Measurements from ENCODE around the gene KRT6A.
"Not testable (repeated sequence)": the region's sequence is repeated elsewhere in the genome, so short reads cannot be mapped to it uniquely, and the experiment has no call there.

KRT6A gene

DNA sequence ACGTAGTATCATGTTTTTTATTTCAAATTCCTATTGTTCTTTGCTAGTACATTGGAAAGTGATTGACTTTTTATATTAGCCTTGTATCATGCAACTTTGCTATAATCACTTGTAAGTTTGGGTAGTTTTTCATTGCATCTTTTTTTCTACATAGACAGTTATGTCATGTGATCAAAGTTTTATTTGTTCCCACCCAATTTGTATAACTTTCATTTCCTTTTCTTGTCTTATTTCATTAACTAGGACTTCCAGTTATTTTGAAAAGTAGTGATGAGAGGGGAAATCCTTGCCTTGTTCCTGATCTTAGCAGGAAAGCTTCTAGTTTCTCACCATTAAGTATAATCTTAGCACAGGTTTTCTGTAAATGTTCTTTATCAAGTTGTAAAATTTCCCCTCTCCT is 9.8 kb upstream of the KRT6A start:
- no peak for DNase-seq (ENCODE audit: low read depth in 1 of 2, low spot score in 1 of 2)

- DNase-seq (ENCODE audit: low read depth in 1 of 2, low spot score in 1 of 2), result no peak
These were observed 8.4 kb upstream of the KRT6A start for GRCh38 chr12:52501490-52501889.

DNA sequence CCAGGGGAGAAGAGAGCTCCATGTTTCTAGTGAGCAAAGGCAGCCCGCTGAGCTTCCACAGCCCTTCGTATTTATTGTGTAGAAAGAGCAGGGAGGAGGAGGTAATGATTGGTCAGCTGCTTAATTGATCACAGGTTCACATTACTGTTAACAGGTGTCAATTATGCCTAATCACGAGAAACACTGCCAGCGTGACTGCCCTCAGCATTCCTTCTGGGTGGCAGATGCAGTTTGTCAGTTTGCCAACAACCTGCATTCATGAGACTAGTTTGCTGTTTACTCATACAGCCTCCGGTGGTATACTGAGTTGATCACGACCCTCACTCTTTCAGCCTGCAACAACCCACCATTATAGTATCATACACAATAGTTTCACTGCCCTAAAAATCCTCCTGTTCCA is 7.5 kb upstream of the KRT6A start:
- not testable (repeated sequence) for DNase-seq (ENCODE audit: low read depth in 1 of 2, low spot score in 1 of 2)

DNA sequence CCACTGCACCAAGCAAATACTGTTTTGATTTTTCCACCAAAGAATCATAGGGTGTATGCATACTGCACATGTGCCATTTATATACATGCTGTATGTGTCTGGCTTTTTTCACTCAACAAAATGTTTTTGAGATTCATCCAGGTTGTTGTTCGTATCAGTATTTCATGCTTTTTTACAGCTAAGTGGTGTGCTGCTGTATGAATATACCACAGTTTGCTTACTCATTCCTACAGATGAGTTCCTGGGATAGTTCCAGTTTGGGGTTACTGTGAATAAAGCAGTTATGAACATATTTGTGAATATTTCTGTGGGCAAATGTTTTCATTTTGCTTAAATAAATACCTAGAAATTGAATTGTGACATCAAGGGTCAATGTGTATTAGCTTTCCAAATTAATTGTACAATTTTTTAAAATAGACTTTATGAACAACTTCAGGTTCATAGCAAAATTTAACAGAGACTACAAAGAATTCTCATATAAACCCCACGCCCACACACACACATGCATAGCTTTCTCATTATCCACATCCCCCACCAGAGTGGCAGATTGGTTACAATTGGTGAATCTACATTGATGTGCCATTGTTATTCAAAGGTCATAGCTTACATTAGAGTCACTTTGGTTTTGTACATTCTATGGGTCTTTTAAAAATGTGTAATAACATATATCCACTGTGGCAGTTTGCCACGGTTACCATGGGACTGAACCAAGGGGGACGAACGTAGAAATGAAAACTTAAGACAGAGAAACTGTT is 6.9 kb upstream of the KRT6A start:
- DNase-seq (ENCODE audit: low read depth in 1 of 2, low spot score in 1 of 2), result no peak

GRCh38 chr12:52498946-52499345 is 5.9 kb upstream of the KRT6A start:
- no peak for DNase-seq (ENCODE audit: low read depth in 1 of 2, low spot score in 1 of 2)

GRCh38 chr12:52497975-52498374 is 4.9 kb upstream of the KRT6A start:
- no peak for DNase-seq (ENCODE audit: low read depth in 1 of 2, low spot score in 1 of 2)

- no peak for DNase-seq (ENCODE audit: low read depth in 1 of 2, low spot score in 1 of 2)
These were observed 3.6 kb upstream of the KRT6A start for GRCh38 chr12:52496590-52497071.

DNA sequence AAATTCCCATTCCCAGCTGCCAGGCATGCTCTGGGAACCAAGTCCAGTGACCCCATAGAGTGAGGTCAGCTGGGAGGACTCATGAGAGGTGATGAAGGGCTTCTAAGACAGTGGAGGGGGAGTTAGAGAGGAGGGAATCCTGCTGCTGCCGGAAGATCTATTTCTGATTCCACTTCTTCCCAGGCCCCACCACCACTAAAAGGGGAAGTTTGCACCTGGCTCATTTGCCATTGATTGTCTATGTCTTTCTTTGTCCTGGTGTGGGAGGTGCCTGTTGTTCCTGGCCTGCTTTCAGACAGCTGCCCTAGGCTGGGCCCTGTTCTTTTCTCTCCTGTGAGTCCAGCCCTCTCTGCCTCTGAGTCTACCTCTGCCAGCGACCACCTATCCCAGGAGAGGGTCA is 3.0 kb upstream of the KRT6A start:
- DNase-seq (ENCODE audit: low read depth in 1 of 2, low spot score in 1 of 2), result no peak

DNA sequence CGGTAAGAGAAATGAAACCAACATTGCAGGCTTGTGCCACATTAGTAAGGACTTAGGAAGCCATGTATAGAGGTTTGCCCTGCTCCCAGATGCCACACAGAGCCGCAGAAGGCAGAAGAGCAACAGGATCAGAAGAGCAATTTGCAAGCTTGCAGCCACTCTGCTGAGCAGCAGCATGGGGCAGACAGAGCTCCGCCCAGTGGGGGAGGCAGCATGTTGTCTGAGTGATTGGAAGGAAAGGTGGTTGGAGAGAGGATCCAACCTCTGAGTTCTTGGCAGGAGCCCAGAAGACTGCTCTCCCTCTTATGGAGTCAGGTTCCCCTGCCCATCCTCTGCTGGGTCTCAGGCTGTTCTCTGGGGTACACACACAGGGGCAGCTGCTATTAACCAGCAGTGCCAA is 2.3 kb upstream of the KRT6A start:
- DNase-seq (ENCODE audit: low read depth in 1 of 2, low spot score in 1 of 2), result no peak

DNA sequence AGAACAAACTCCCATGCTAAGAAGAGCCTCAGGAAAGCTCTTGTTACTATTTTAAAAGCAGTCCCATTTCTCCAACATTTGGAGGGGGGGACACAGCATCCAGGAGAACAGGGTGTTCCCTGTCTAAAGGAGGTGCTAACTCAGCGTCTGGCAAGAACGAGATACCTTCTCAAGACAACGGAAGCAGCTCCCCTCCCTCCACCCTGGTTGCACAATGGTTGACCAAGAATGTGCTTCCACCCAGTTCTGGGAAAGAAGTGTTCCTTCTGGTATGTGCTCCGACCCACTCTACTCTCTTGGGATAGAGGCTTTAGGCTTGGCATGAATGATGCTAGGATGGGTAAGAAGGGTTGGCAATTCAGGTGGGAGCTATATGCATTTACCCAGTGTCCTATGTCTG is 1.5 kb upstream of the KRT6A start:
- no peak for DNase-seq (ENCODE audit: low read depth in 1 of 2, low spot score in 1 of 2)

- DNase-seq (ENCODE audit: low read depth in 1 of 2, low spot score in 1 of 2), result no peak
These were observed 1.0 kb upstream of the KRT6A start for GRCh38 chr12:52494100-52494499.

- not testable (repeated sequence) for DNase-seq (ENCODE audit: low read depth in 1 of 2, low spot score in 1 of 2)
These were observed 652 bp downstream of the KRT6A start for GRCh38 chr12:52492405-52492804.

GRCh38 chr12:52491495-52491894 is 1.6 kb downstream of the KRT6A start:
- DNase-seq (ENCODE audit: low read depth in 1 of 2, low spot score in 1 of 2), result not testable (repeated sequence)

DNA sequence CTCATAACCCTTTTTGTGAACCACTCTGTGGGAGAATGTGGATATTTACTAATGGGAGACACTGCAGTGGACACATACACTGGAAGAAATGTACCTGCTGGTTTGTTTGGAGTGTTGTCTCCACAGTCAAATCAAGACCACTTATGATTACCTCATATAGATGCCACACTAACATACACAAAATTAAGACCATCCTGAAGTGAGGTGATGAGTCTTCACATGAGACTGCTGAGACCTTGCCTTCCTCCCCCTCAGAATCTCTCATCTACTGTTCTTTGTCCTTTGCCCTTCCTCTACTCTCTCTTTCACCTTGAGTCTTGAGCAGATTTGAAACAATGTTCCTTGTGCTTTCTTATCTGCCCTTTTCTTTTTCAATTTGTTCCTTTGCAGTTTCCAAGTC is 4.3 kb downstream of the KRT6A start:
- no peak for DNase-seq (ENCODE audit: low read depth in 1 of 2, low spot score in 1 of 2)

DNA sequence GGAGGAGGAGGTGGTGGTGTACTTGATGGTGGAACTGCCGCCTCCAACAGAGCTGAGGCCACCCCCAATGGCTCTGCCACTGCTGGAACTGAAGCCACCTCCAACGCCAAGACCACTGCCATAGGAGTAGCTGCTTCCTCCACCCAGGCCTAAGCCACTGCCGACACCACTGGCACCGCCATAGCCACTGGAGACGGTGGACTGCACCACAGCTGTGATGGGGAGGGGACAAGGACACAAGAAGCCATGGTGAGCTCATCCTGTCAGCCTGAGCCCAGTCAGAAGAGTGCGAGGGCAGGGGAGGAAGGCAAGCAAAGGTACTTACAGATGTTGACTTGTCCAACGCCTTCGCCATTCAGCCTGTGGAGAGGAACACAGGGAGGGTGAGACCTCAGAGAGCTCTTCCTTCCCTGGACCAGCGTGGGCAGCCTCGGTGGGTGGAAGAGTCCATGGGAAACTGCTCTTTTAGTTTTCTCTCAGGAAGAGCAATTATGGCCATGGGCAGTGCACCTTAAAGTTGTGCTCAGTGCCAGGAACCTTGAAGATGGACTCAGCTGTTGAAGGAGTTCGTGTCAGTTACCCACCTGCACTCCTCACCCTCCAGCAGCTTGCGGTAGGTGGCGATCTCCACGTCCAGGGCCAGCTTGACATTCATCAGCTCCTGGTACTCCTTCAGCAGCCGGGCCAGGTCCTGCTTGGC is 5.2 kb downstream of the KRT6A start:
- DNase-seq (ENCODE audit: low read depth in 1 of 2, low spot score in 1 of 2), result not testable (repeated sequence)

- no peak for DNase-seq (ENCODE audit: low read depth in 1 of 2, low spot score in 1 of 2)
These were observed 5.8 kb downstream of the KRT6A start for GRCh38 chr12:52487211-52487610.

GRCh38 chr12:52486166-52487105 is 6.6 kb downstream of the KRT6A start:
- DNase-seq (ENCODE audit: low read depth in 1 of 2, low spot score in 1 of 2), result no peak

- DNase-seq (ENCODE audit: low read depth in 1 of 2, low spot score in 1 of 2), result no peak
These were observed 13.0 kb downstream of the KRT6A start for GRCh38 chr12:52480073-52480472.

DNA sequence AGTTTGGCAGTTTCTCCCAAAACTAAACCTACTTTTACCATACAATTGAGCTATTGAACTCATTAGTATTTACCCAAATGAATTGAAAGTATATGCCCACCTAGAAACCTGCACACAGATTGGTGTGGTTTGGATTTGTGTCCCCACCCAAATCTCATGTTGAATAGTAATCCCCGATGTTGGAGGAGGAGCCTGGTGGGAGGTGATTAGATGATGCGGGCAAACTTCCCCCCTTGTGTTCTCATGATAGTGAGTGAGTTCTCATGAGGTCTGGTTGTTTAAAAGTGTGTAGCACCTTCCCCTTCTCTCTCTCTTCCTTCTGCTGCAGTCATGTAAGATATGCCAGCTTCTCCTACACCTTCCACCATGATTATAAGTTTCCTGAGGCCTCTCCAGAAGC is 15.4 kb downstream of the KRT6A start:
- DNase-seq (ENCODE audit: low read depth in 1 of 2, low spot score in 1 of 2), result no peak

DNA sequence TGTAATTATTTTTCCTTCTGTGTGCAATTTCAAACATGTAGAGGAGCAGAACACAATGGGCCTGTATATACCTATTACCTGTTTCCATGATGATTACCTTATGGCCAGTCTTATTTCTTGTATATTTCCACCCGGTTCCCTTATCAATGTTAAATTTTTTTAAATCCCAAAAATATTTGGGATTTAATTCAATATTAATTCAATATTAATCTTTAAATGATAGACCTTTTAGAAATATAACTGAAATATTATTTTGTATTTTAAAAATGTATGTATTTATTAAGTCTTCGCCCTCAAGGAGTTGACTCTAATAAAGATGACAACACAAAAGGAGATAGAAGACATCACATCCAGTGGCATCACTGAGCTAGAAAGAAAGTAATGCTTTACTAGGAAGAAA is 18.8 kb downstream of the KRT6A start:
- DNase-seq (ENCODE audit: low read depth in 1 of 2, low spot score in 1 of 2), result no peak

GRCh38 chr12:52473768-52474167 is 19.3 kb downstream of the KRT6A start, which contains the start of gene KRT6C:
Gene KRT6C, minus strand, starts transcription at chr12:52473805. Its CDS starts 68 bp downstream, at chr12:52473737.
- DNase-seq (ENCODE audit: low read depth in 1 of 2, low spot score in 1 of 2), result no peak

Data from activated T-helper 1 cell treated with anti-CD3 and anti-CD28 coated beads, Interleukin-2, amount 50 U/mL, for 16 hours (primary cell).